ENCODE measurements around the gene CELSR2.

DNA sequence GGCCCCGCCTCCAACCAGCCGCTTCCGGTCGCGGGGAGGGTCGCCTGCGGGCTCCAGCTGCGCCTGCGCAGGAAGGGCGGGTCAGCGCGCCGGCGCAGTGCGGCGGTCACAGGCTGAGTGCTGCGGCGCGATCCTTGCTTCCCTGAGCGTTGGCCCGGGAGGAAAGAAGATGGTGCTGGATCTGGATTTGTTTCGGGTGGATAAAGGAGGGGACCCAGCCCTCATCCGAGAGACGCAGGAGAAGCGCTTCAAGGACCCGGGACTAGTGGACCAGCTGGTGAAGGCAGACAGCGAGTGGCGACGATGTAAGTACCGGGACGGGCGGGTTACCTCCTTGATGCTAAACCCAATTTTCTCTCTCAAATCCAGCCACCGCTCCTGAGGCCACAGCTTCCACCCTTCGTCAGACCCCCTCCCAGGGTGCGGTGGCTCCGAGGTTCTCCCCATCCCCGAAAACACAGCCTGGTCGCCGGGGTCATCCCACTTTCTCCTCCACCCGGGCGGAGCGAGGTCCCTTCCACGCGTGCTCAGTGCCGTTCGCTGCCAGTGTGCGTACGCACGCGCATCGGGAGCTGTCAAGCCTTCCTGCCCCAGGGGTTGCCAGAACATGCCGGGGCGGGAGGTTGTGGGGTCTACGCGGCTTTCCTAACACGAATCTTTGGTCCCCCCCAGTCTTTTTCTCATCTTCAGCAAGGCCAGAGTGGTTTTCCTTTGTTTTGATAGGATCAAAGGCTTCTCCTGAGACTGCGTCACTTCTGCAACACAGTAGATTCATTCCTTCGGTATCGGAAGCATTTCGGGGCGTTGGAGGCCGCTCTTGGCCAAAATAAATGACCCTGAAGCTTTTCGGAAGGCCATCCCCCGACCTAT lies 35.3 kb upstream of the CELSR2 start, which contains the start of gene SARS1:
- TF ChIP-seq, protein P1, sequence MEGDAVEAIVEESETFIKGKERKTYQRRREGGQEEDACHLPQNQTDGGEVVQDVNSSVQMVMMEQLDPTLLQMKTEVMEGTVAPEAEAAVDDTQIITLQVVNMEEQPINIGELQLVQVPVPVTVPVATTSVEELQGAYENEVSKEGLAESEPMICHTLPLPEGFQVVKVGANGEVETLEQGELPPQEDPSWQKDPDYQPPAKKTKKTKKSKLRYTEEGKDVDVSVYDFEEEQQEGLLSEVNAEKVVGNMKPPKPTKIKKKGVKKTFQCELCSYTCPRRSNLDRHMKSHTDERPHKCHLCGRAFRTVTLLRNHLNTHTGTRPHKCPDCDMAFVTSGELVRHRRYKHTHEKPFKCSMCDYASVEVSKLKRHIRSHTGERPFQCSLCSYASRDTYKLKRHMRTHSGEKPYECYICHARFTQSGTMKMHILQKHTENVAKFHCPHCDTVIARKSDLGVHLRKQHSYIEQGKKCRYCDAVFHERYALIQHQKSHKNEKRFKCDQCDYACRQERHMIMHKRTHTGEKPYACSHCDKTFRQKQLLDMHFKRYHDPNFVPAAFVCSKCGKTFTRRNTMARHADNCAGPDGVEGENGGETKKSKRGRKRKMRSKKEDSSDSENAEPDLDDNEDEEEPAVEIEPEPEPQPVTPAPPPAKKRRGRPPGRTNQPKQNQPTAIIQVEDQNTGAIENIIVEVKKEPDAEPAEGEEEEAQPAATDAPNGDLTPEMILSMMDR (IDR thresholded peaks at IDR 0.05): no peak
- TF ChIP-seq ZFX (IDR thresholded peaks at IDR 0.05; ENCODE audit: borderline replicate concordance): no peak
